NCI-H2029 treated with DMSO at 0.1 percent for 48 hours (cell line): Measurements from ENCODE around the gene MYBL2.
A peak's percentile ranks its signal among the peaks of the same experiment; 100 is the strongest.
"Not testable (repeated sequence)": the region's sequence is repeated elsewhere in the genome, so short reads cannot be mapped to it uniquely, and the experiment has no call there.

Source experiments
- DNase-seq: peaks from one replicate; lab custom pipeline; 2025; lab: John Stamatoyannopoulos, UW

Gene MYBL2

DNA sequence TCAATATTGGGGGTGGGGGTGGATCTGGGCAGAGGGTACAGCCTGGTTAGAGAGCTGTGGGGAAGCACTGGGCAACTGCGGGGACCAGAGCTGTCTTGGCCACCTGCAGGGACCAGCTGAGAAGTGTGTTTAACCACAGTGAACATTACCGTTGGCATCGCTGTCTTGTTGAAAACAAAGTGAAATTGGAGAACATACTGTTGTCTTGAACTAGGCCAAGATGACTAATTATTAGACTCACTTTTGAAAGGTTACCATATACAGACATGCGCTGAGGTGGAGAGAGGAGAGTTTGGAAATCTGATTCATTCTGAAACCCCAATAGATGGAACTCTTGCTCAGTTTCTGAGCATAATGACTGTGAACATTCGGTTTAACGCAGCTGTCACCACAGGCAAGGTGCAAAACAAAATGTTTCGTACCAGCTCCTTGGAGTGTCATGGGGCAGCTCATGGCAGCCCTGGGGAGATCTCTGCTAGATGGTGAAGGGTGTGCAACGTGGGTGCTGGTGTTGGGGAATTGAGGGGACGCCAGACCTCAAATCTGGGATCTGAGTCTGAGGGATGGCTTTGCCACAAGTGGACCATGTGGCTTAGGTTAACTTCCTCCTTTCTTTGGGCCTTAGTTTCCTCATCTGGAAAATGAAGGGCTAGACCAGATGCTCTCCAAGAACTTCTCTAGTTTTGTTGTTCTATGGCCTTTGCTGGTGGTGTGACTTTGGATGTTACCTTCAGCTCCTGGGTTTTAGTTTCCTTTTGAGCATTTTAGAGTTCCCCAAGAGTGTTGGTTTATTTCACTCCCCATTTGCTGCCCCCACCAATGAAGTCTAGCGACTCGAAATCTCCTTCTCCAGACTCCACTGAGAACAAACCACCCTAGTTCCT lies 84.5 kb downstream of the MYBL2 start:
- no peak for DNase-seq

DNA sequence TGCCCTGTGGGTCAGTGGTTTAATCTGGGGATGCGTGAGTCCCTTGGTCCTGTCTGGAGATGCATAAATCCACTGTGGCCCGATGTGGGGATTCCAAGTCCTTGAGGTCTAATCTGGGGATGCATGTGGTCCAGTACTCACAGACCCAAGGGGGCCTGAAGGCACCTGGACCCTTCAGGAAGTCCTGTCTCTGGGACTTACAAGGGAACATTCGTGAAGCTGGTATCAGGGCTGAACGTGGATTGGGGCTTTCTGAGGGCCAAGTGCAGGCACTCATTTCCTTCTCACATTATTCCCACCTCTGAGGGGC lies 85.1 kb downstream of the MYBL2 start:
- DNase-seq: no peak

DNA sequence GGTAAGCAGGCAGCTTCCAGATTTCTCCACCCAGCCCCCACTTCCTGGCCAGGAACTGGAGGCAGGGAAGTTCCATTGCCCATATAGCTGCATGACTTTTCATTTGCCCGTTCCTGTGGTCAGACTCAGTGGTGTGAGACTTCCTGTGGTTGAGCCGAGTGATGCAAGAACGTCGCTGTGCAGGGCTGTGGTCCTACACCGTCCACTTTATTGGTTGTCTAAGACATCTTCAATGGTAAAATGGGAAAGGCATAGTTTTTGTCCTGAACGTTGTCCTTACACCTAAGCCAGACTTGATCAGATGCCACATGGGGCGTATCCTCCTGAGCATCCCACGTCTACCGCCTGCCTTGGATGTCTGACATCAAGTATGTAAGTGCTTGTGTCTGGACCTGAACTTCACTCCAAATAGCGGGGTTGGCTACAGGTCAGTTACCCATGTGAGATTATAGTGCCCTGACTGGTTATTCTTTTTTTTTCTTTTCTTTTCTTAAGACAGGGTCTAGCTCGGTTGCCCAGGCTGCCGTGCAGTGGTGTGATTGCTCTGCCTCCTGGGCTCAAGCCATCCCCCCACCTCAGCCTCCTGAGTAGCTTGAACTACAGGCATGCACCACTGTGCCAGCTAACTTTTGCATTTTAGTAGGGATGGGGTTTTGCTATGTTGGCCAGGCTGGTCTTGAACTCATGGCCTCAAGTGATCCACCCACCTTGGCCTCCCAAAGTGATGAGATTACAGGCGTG lies 85.8 kb downstream of the MYBL2 start:
- no peak for DNase-seq

DNA sequence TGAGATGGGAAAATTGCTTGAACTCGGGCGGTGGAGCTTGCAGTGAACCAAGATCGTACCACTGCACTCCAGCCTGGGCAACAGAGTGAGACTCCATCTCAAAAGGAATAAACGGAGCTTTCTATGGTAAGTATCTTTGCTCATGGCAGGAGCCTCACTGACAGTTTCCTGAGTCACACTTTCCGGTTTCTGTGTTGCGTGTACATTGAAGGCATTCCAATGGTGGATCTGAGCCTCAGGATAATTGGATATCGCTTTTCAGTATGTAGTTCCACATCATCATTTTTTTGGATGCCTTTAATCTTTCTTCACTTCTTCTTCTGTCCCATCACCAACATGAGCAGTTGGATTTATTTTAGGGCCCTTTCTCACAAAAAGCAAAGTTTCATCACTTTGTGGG lies 88.5 kb downstream of the MYBL2 start:
- DNase-seq: no peak

DNA sequence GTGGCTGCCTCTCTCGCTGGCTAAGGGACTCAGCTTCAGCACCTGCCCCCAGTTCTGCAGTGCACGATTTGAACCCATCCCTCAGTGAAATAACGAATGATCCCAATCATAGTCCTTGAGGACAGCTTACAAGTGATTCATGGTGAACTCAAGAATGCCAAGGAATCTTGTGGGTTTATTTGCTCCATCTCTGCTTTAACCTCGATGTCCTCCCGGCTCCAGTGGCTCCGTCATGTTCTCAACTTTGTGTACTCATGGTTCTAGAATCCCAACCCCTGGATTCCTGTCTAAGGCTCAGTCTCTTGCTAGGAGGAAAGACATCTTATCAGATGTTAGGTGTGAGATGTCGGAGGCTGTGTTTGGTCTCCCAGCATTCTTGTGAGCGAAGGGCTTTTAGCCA lies 88.9 kb downstream of the MYBL2 start:
- no peak for DNase-seq

DNA sequence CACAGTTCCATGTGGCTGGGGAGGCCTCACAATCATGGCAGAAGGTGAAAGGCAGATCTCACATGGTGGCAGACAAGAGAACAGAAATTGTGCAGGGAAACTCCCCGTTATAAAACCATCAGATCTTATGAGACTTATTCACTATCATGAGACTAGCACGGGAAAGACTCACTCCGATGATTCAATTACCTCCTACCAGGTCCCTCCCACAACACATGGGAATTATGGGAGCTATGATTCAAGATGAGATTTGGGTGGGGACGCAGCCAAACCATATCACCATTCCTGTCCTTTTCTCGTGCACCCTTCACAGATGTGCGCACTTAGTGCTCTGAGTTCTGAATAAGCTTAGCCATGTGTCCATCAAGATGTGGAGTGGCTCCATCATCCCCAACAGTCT lies 91.0 kb downstream of the MYBL2 start:
- not testable (repeated sequence) for DNase-seq

DNA sequence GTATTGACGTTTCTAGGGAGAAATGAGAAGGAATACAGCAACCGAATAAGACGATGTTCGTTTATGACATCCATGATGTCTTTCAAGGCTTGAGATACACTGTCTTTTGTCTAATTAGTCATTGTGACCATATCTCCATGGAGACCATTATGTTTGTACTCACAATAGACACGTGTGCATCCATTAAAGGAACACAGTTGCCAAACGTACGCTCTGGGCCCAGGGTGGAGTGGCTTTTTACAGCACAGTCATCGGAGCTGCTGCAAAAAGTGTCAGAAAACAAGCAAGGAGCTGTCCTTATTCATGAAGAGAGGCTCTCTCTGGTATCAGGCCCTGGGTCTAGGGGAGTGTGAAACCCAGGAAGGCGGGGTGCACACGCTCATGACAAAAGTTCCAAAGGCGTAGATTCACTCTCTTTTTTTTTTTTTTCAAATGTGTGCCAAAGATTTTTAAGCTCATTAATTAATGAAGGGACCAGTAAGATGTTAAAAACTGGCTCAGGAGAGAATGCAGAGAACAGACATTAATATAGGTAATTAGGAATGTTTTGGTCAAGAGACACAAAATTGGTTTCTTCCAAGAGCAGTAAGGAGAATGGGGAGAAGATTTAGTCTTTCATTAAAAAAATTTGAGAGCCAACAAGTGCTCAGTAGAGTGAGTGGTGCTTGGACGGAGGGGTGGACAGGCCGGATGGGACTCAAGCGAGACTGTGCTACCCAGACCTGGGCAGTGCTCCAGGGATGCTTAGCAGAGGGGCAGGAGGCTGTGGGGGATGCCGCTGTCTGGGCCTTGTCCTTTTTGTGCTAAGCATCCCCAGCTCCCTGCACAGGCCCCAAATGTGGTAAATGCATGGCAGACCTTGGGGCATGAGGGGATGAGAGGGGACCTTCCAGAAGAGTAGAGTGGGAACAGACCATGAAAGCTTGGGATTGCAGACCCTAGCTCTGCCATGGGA lies 94.7 kb downstream of the MYBL2 start:
- DNase-seq: peak; percentile 16

DNA sequence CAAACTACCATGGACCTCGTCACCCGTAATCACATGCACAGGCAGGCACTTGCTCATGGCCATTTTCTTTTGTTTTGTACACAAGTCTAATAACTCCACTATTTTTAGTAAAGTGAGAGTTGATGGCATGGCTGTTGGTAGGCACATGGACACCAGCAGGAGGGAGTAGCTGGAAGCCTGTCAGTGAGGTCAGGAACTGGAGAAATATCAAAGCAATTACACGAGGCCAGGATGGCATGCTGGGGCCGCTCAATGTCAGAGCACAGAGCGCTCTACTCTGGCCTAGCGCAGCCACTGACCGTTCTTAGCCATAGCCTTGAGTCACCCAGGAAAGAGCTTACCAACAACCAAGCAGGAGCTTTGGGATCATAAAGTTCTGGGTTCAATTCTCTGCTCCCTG lies 96.0 kb downstream of the MYBL2 start:
- no peak for DNase-seq

DNA sequence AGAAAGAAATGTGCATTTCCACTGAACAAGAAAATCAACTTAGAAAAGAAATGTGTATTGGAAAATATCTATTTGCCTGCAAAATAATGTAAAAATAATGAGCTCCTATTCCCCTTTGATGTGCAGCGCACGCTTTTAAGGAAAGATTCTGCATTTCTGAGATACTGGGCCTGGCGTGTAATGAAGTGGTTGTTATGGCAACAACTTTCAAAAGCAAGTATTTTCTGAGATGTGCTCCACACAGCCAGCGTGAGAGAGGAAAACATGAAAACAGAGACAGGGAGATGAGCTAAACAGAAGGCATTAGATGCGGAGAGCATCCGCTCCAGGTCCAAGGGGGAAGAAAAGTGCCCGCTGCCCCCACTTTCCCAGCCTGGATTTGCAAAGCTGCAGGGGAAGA lies 99.0 kb downstream of the MYBL2 start:
- no peak for DNase-seq
